Osteoblast (primary cell): ENCODE results near the gene LRRC18. TPM values are rescaled to one million over a fixed set of nuclear protein-coding genes. Genes with fewer than 3 reads are reported as not detected.

ENCODE experiments used
- DNase-seq: peaks from one replicate; pipeline ENCODE4 v3.0.0; 2011; ENCODE audit warnings: low spot score, mixed read lengths; ENCODE audit not compliant: insufficient read length; ENCODE audit errors: missing footprints
- H2AFZ ChIP-seq: 2 replicates; pipeline ENCODE4 v1.6.0; 2011; ENCODE audit warnings: mild to moderate bottlenecking, low read length
- H3K27ac ChIP-seq: 2 replicates; pipeline ENCODE4 v1.5.1; 2011; ENCODE audit warnings: mild to moderate bottlenecking, low read depth, low read length, moderate library complexity
- H3K27me3 ChIP-seq: 2 replicates; pipeline ENCODE4 v1.6.0; 2012; ENCODE audit warnings: mild to moderate bottlenecking, control low read depth, inconsistent platforms, low read length, moderate library complexity; ENCODE audit not compliant: insufficient read depth
- H3K36me3 ChIP-seq: 2 replicates; pipeline ENCODE4 v1.5.1; 2011; ENCODE audit warnings: mild to moderate bottlenecking, low read length, control low read depth, moderate library complexity; ENCODE audit not compliant: insufficient read depth
- H3K4me1 ChIP-seq: 2 replicates; pipeline ENCODE4 v1.5.1; 2011; ENCODE audit warnings: mild to moderate bottlenecking, low read length, control low read depth, moderate library complexity; ENCODE audit not compliant: insufficient read depth
- H3K4me2 ChIP-seq: 2 replicates; pipeline ENCODE4 v1.6.0; 2011; ENCODE audit warnings: mild to moderate bottlenecking, low read length; ENCODE audit not compliant: insufficient read depth
- H3K4me3 ChIP-seq: fragments of 200-600 bp; sonication (generic); 3 replicates; pipeline ENCODE4 v1.5.1; 2012; ENCODE audit warnings: mild to moderate bottlenecking, low read length, inconsistent platforms; ENCODE audit not compliant: insufficient read depth
- H3K79me2 ChIP-seq: 2 replicates; pipeline ENCODE4 v1.6.0; 2012; ENCODE audit warnings: mild to moderate bottlenecking, low read length, control low read depth, inconsistent platforms; ENCODE audit not compliant: insufficient read depth
- H3K9me3 ChIP-seq: 2 replicates; pipeline ENCODE4 v1.5.1; 2011; ENCODE audit warnings: low read depth, low read length, control low read depth
- H4K20me1 ChIP-seq: 2 replicates; pipeline ENCODE4 v1.6.0; 2012; ENCODE audit warnings: mild to moderate bottlenecking, low read length, control low read depth; ENCODE audit not compliant: insufficient read depth
- CTCF ChIP-seq: IDR thresholded peaks from 2 replicates; pipeline ENCODE4 v1.5.1; 2011; ENCODE audit warnings: mild to moderate bottlenecking, low read depth, low read length, moderate library complexity; ENCODE audit errors: extremely low read depth
- total RNA-seq: library from RNA; depleted of rRNA; stranded (reverse); fragments of >200 nt; gene quantifications from 2 replicates; pipeline ENCODE4 v1.2.3, GENCODE V29; 2012

The LRRC18 gene
- total RNA-seq, 1 donor = not detected

GRCh38 chr10:48897441-48897790 is 42.2 kb downstream of the LRRC18 start:
- H3K9me3 ChIP-seq = no peaks in the 10 kb centered on the region
- DNase-seq = no peak
- H3K4me2 ChIP-seq = no peak overlapping the region
- TF ChIP-seq CTCF = no peak
- H2AFZ ChIP-seq = no peak overlapping the region
- no peaks in the 10 kb centered on the region for H3K36me3 ChIP-seq
- H3K4me1 ChIP-seq = no peaks in the 10 kb centered on the region
- H3K27me3 ChIP-seq = peaks cover 3% of the 10 kb centered on the region
- no peaks in the 10 kb centered on the region for H4K20me1 ChIP-seq
- no peak overlapping the region for H3K27ac ChIP-seq
- no peaks in the 10 kb centered on the region for H3K79me2 ChIP-seq
- H3K4me3 ChIP-seq = no peak overlapping the region

GRCh38 chr10:48896756-48897440 is 42.7 kb downstream of the LRRC18 start:
- Histone ChIP-seq H3K36me3 (no peaks in the 10 kb centered on the region), H3K4me3 (no peak overlapping the region), H3K4me1 (no peaks in the 10 kb centered on the region), H3K79me2 (no peaks in the 10 kb centered on the region), H3K4me2 (no peak overlapping the region), H3K9me3 (no peaks in the 10 kb centered on the region), H3K27ac (no peak overlapping the region), H3K27me3 (peaks cover 3% of the 10 kb centered on the region), H4K20me1 (no peaks in the 10 kb centered on the region), H2AFZ (no peak overlapping the region)
- no peak for TF ChIP-seq CTCF
- DNase-seq = no peak

GRCh38 chr10:48895803-48896195 is 43.8 kb downstream of the LRRC18 start:
- DNase-seq = no peak
- no peaks in the 10 kb centered on the region for H3K9me3 ChIP-seq

More at GRCh38 chr10:48895803-48896195, 43.8 kb downstream of the LRRC18 start:
- Histone ChIP-seq H3K4me1 (no peaks in the 10 kb centered on the region), H3K4me3 (no peak overlapping the region), H3K79me2 (no peaks in the 10 kb centered on the region), H3K27me3 (peaks cover 3% of the 10 kb centered on the region), H4K20me1 (no peaks in the 10 kb centered on the region), H3K36me3 (no peaks in the 10 kb centered on the region), H3K4me2 (no peak overlapping the region), H3K27ac (no peak overlapping the region), H2AFZ (no peak overlapping the region)
- no peak for TF ChIP-seq CTCF
